ENCODE results near the gene RCBTB1.

Gene RCBTB1

DNA sequence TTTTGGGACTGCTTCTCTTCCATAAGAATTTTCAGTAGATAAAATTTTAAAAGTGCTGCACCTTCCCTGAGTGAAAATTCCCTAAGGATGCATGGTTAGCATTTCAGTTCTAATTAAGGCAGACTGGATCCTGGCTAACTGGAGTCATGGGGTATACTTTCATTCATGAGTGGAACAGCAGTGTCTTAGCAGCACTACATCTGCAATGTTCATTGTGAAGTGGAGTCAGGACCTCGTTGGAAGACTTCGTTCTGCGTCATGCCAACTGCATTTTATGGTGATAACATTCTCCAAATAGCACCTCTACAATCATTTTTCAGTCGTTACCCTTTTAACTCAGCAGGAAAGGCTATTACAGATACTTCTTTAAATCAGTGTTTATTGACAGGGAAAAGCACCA is 64.1 kb downstream of the RCBTB1 start:
- no peak overlapping the region for H3K9ac ChIP-seq (ENCODE audit: low read length)
- peaks cover 29% of the 10 kb centered on the region for H3K36me3 ChIP-seq (replicated peaks; ENCODE audit: low read depth, low read length)
- no peaks in the 10 kb centered on the region for H3K79me2 ChIP-seq (ENCODE audit: low read length)
- no peaks in the 10 kb centered on the region for H4K20me1 ChIP-seq (ENCODE audit: insufficient read depth, low read length)
- no peak for TF ChIP-seq EZH2phosphoT487 (IDR thresholded peaks at IDR 0.05; ENCODE audit: low read depth)
- TF ChIP-seq, protein P1, sequence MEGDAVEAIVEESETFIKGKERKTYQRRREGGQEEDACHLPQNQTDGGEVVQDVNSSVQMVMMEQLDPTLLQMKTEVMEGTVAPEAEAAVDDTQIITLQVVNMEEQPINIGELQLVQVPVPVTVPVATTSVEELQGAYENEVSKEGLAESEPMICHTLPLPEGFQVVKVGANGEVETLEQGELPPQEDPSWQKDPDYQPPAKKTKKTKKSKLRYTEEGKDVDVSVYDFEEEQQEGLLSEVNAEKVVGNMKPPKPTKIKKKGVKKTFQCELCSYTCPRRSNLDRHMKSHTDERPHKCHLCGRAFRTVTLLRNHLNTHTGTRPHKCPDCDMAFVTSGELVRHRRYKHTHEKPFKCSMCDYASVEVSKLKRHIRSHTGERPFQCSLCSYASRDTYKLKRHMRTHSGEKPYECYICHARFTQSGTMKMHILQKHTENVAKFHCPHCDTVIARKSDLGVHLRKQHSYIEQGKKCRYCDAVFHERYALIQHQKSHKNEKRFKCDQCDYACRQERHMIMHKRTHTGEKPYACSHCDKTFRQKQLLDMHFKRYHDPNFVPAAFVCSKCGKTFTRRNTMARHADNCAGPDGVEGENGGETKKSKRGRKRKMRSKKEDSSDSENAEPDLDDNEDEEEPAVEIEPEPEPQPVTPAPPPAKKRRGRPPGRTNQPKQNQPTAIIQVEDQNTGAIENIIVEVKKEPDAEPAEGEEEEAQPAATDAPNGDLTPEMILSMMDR (IDR thresholded peaks at IDR 0.05; ENCODE audit: low read depth, low read length) = no peak
- no peaks in the 10 kb centered on the region for H3K27me3 ChIP-seq (ENCODE audit: low read depth, low read length)
- no peak overlapping the region for H3K4me2 ChIP-seq (ENCODE audit: low read length)
- no peak overlapping the region for H2AFZ ChIP-seq (ENCODE audit: low read depth, low read length)
- no peak overlapping the region for H3K27ac ChIP-seq (ENCODE audit: low read length)
- peaks cover 6% of the 10 kb centered on the region for H3K4me1 ChIP-seq (ENCODE audit: low read length)
- no peak overlapping the region for H3K4me3 ChIP-seq (ENCODE audit: low read length)
- no peaks in the 10 kb centered on the region for H3K9me3 ChIP-seq (ENCODE audit: insufficient read depth, low read length)

DNA sequence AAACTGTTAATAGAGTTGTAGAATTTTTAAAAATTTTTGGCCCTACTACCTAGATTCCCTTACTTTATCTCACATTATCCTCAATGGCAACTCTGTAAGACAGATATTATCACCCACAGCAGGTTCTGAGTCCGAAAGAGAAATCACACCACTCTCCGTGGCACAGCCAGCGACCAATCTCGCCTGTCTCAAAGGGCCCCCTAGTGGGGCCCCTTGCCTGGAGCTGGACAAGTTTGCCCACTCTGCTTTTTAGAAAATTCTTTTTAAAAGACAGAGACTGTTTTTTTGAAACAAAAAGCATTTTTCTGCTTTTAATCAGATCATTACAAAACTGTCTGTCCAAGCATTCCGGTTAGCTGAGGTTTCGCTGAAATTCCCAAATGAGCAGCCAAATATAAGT is 67.9 kb downstream of the RCBTB1 start:
- no peak overlapping the region for H2AFZ ChIP-seq (ENCODE audit: low read depth, low read length)

DNA sequence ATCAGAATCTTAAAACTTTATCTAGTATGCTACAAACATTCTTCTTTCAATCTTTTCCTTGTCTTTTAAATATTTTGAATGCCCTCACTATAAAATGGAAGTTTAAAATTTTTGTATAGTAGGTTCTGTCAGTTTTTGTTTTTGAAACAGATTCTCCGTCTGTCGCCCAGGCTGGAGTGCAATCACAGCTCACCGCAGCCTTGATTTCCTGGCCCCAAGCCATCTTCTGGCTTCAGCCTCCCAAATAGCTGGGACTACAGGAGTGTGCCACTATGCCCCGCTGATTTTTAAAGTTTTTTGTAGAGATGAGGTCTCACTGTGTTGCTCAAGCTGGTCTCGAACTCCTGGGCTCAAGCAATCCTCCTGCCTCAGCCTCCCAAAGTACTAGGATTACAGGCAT is 68.9 kb downstream of the RCBTB1 start:
- Histone ChIP-seq H3K4me2 (ENCODE audit: low read length) (no peak overlapping the region), H3K36me3 (replicated peaks; ENCODE audit: low read depth, low read length) (peaks cover 38% of the 10 kb centered on the region), H3K4me1 (ENCODE audit: low read length) (no peaks in the 10 kb centered on the region), H3K9ac (ENCODE audit: low read length) (no peak overlapping the region), H3K79me2 (ENCODE audit: low read length) (no peaks in the 10 kb centered on the region), H3K9me3 (ENCODE audit: insufficient read depth, low read length) (no peaks in the 10 kb centered on the region), H4K20me1 (ENCODE audit: insufficient read depth, low read length) (no peaks in the 10 kb centered on the region), H3K27me3 (ENCODE audit: low read depth, low read length) (no peaks in the 10 kb centered on the region), H2AFZ (ENCODE audit: low read depth, low read length) (no peak overlapping the region), H3K4me3 (ENCODE audit: low read length) (no peak overlapping the region), H3K27ac (ENCODE audit: low read length) (no peak overlapping the region)
- TF ChIP-seq EZH2phosphoT487 (IDR thresholded peaks at IDR 0.05; ENCODE audit: low read depth) = no peak
- TF ChIP-seq, protein P1 (IDR thresholded peaks at IDR 0.05; ENCODE audit: low read depth, low read length) = no peak

More for the DNA sequence above, 67.9 kb downstream of the RCBTB1 start:
- peaks cover 44% of the 10 kb centered on the region for H3K36me3 ChIP-seq (replicated peaks; ENCODE audit: low read depth, low read length)
- TF ChIP-seq EZH2phosphoT487 (IDR thresholded peaks at IDR 0.05; ENCODE audit: low read depth) = no peak
- TF ChIP-seq, protein P1 (IDR thresholded peaks at IDR 0.05; ENCODE audit: low read depth, low read length) = peak; percentile 40; the same call in 1 of the 2 replicates
- no peak overlapping the region for H3K4me2 ChIP-seq (ENCODE audit: low read length)
- H3K9me3 ChIP-seq (ENCODE audit: insufficient read depth, low read length) = no peaks in the 10 kb centered on the region
- H3K4me3 ChIP-seq (ENCODE audit: low read length) = no peak overlapping the region
- no peaks in the 10 kb centered on the region for H3K79me2 ChIP-seq (ENCODE audit: low read length)
- H3K4me1 ChIP-seq (ENCODE audit: low read length) = peaks cover 6% of the 10 kb centered on the region
- H4K20me1 ChIP-seq (ENCODE audit: insufficient read depth, low read length) = no peaks in the 10 kb centered on the region
- H3K27ac ChIP-seq (ENCODE audit: low read length) = no peak overlapping the region
- no peaks in the 10 kb centered on the region for H3K27me3 ChIP-seq (ENCODE audit: low read depth, low read length)
- no peak overlapping the region for H3K9ac ChIP-seq (ENCODE audit: low read length)

DNA sequence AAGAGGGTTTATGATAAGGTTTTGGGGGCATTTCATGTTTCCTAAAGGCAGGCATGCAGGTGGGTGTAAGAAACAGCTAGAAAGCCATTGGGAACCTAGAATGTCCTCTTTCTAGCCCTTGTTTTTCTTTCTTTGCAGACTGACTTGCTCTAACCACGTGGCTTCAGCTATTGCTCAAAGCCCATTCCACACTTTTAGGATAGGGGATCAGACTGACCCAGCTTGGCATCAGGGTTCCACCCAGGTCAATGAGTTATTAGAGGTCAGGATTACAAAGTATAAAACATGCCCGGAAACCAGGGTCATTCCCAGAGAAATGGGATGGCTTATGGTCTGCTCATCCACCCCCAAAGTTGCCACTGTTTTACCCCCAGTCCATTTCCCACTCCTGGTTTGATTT is 72.8 kb downstream of the RCBTB1 start:
- H3K4me1 ChIP-seq (ENCODE audit: low read length) = no peaks in the 10 kb centered on the region
- H3K27ac ChIP-seq (ENCODE audit: low read length) = no peak overlapping the region
- peaks cover 37% of the 10 kb centered on the region for H3K36me3 ChIP-seq (replicated peaks; ENCODE audit: low read depth, low read length)
- H3K79me2 ChIP-seq (ENCODE audit: low read length) = no peaks in the 10 kb centered on the region
- no peak for TF ChIP-seq EZH2phosphoT487 (IDR thresholded peaks at IDR 0.05; ENCODE audit: low read depth)
- TF ChIP-seq, protein P1 (IDR thresholded peaks at IDR 0.05; ENCODE audit: low read depth, low read length) = no peak
- no peaks in the 10 kb centered on the region for H4K20me1 ChIP-seq (ENCODE audit: insufficient read depth, low read length)
- H3K4me2 ChIP-seq (ENCODE audit: low read length) = no peak overlapping the region
- H3K27me3 ChIP-seq (ENCODE audit: low read depth, low read length) = no peaks in the 10 kb centered on the region
- no peak overlapping the region for H2AFZ ChIP-seq (ENCODE audit: low read depth, low read length)
- no peaks in the 10 kb centered on the region for H3K9me3 ChIP-seq (ENCODE audit: insufficient read depth, low read length)
- H3K4me3 ChIP-seq (ENCODE audit: low read length) = no peak overlapping the region
- H3K9ac ChIP-seq (ENCODE audit: low read length) = no peak overlapping the region

All from OCI-LY3 (cell line).